IgD-negative memory B cell (primary cell): Measurements from ENCODE around the gene PRKD1. TPM values are rescaled to one million over a fixed set of nuclear protein-coding genes. Genes with fewer than 3 reads are reported as not detected.

Experiments used
- H3K27ac Mint-ChIP-seq, 3 donors: one replicate each; pipeline ENCODE4 v1.8.0; 2020 to 2022; ENCODE audit warnings: mild to moderate bottlenecking in 3 of 3, mixed read lengths in 3 of 3, moderate library complexity in 1 of 3
- H3K27me3 Mint-ChIP-seq: one replicate; pipeline ENCODE4 v1.8.0; 2021; ENCODE audit warnings: mixed read lengths
- H3K36me3 Mint-ChIP-seq: one replicate; pipeline ENCODE4 v1.8.0; 2020; ENCODE audit warnings: mild to moderate bottlenecking, mixed read lengths
- H3K4me1 Mint-ChIP-seq, 3 donors: one replicate each; pipeline ENCODE4 v1.8.0; 2020 to 2022; ENCODE audit warnings: mixed read lengths in 3 of 3, mild to moderate bottlenecking in 1 of 3
- H3K4me3 Mint-ChIP-seq, 4 donors: one replicate each; pipeline ENCODE4 v1.8.0; 2020 to 2022; ENCODE audit warnings: mild to moderate bottlenecking in 4 of 4, mixed read lengths in 4 of 4, moderate library complexity in 3 of 4
- H3K9me3 Mint-ChIP-seq, 3 donors: one replicate each; pipeline ENCODE4 v1.8.0; 2020 to 2021; ENCODE audit warnings: mixed read lengths in 3 of 3, mild to moderate bottlenecking in 1 of 3
- polyA plus RNA-seq: library from polyadenylated mRNA; unstranded; fragments of 300-500 nt; fragmentation: Illumina TruSeq; gene quantifications from one replicate; pipeline ENCODE4 v1.2.3, GENCODE V29; 2021

PRKD1 gene
- polyA plus RNA-seq, 1 donor from 2014 or later, result 1.0 TPM

DNA sequence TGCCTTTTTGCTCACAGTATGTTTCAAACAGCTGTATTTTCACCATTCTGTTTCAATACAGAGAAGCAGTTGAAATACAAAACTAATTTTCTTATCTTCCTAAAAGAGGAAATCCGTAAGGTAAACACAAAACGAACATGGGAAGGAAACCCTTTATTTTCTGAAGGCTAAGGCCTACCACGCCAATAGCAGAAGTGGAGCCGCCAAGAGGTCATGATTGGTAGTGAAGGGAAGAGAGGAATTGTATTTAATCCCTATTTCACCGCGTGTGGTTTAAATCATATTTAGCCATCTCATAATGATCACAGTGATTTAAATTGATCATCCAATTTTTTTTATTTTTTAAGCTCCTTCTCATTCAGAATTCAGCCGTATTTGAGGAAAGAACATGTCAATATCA lies 398.2 kb downstream of the PRKD1 start:
- Mint-ChIP-seq H3K4me1 (peaks cover 0 to 6% (median 0%) of the 10 kb centered on the region in 3 donors), H3K36me3 (peaks cover 2% of the 10 kb centered on the region), H3K27me3 (no peaks in the 10 kb centered on the region), H3K27ac (no peak overlapping the region), H3K9me3 (peaks cover 0 to 3% (median 2%) of the 10 kb centered on the region in 3 donors), H3K4me3 (no peak overlapping the region)

DNA sequence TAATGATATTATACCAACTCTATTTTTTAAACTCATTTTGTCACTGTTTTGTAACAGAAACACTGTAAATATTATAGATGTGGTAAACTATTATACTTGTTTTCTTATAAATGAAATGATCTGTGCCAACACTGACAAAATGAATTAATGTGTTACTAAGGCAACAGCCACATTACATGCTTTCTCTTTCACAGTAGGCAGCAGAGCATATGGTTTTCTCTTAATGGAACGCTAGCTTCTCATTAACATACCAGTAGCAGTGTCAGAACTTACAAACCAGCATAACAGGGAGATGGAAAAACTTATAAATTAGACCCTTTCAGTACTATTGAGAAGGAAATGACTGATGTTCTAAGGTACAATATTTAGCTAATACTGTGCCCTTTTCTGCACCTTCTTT lies 398.8 kb downstream of the PRKD1 start:
- H3K4me3 Mint-ChIP-seq, result no peak overlapping the region
- no peaks in the 10 kb centered on the region for H3K27me3 Mint-ChIP-seq
- peaks cover 0 to 2% (median 2%) of the 10 kb centered on the region in 3 donors for H3K9me3 Mint-ChIP-seq
- peaks cover 2% of the 10 kb centered on the region for H3K36me3 Mint-ChIP-seq
- no peak overlapping the region for H3K27ac Mint-ChIP-seq
- peaks cover 0 to 6% (median 0%) of the 10 kb centered on the region in 3 donors for H3K4me1 Mint-ChIP-seq

DNA sequence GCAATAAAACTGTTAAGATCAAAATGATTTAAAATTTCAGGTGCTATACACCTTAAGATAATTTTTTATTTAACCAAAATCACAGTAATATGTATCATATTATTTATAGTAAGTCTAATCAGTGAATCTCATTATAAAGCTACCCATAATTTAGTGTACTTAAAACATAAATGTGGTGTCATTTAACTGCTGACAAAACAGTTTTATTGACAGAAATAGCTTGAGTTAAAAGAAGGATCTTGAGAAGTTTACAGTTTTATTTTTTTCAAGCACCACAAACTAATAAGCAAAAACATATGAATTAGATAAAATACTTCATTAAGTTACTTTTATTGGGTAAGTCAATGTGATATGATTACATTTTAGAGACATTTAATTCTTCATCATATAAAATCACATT lies 400.4 kb downstream of the PRKD1 start:
- peaks cover 0 to 2% (median 2%) of the 10 kb centered on the region in 3 donors for H3K9me3 Mint-ChIP-seq
- no peak overlapping the region for H3K27ac Mint-ChIP-seq
- H3K36me3 Mint-ChIP-seq, result no peaks in the 10 kb centered on the region
- peaks cover 0 to 6% (median 0%) of the 10 kb centered on the region in 3 donors for H3K4me1 Mint-ChIP-seq
- H3K4me3 Mint-ChIP-seq, result no peak overlapping the region
- H3K27me3 Mint-ChIP-seq, result no peaks in the 10 kb centered on the region
